HCT116 (cell line): ENCODE results near the gene PRSS22. TPM values are rescaled to one million over a fixed set of nuclear protein-coding genes. Genes with fewer than 3 reads are reported as not detected.

Experiments used
- ATAC-seq: fragments of 200-7000 bp; cut with Tn5 transposase; 2 replicates; pipeline ENCODE4 v1.9.1; 2020; ENCODE audit warnings: mild to moderate bottlenecking, moderate library complexity
- BruUV-seq: library from RNA; stranded (reverse); fragments of 400-500 nt; replicated peaks from 2 replicates; lab custom pipeline; 2021; lab: Mats Ljungman, UMichigan
- CTCF ChIA-PET: fragments of 300-600 bp; sonication (Branson Sonifier 250); formaldehyde crosslinking; loops from one replicate; lab custom pipeline; 2021; ENCODE audit warnings: antibody characterized with exemption; lab: Charles Lee
- POLR2A ChIA-PET: fragments of 300-600, 350-600 bp; sonication (Branson Sonifier 250); formaldehyde crosslinking; loops from one replicate; lab custom pipeline; 2021; ENCODE audit warnings: antibody characterized with exemption; lab: Charles Lee
- RAD21 ChIA-PET, 2 experiments: fragments of 300-600 bp; sonication (Branson Sonifier 250); formaldehyde crosslinking; loops; one replicate each; lab custom pipeline; 2023; ENCODE audit warnings: low total read pairs in 2 of 2; ENCODE audit not compliant: uncharacterized antibody in 2 of 2, unreplicated experiment in 2 of 2, low non-redundant PET in 1 of 2; lab: Charles Lee
- DNase-seq: peaks from one replicate; pipeline ENCODE4 v3.0.0-alpha.2; 2010; ENCODE audit warnings: low read depth, low spot score
- H2AFZ ChIP-seq: fragments of 200-600 bp; shearing (Covaris generic), sonication (generic); 2 replicates; pipeline ENCODE4 v1.6.1; 2017; ENCODE audit warnings: low read depth, mixed run types, mixed read lengths, antibody characterized with exemption, low read length; ENCODE audit not compliant: poor library complexity, severe bottlenecking
- H3K27ac ChIP-seq: 2 replicates; pipeline ENCODE4 v1.5.1; 2012; ENCODE audit warnings: low read depth, low read length
- H3K27me3 ChIP-seq: fragments of 200-600 bp; sonication (generic); 2 replicates; pipeline ENCODE4 v1.6.1; 2016; ENCODE audit warnings: mixed run types, low read length, mixed read lengths; ENCODE audit not compliant: insufficient read depth
- H3K36me3 ChIP-seq, 2 experiments: fragments of 200-500 bp in 1 of 2; fragments of 200-600 bp in 1 of 2; sonication (Bioruptor generic) in 1 of 2; sonication (generic) in 1 of 2; 2 replicates each; pipeline versions ENCODE4 v1.5.1 to v1.6.1; 2014 to 2016; ENCODE audit warnings: low read length in 2 of 2, inconsistent platforms in 1 of 2, mixed read lengths in 1 of 2, mixed run types in 1 of 2; ENCODE audit not compliant: insufficient read depth in 2 of 2, control insufficient read depth in 1 of 2
- H3K4me1 ChIP-seq, 2 experiments: fragments of 200-600 bp in 1 of 2; sonication (generic) in 1 of 2; 2 replicates each; pipeline versions ENCODE4 v1.5.1 to v1.6.1; 2012 to 2017; ENCODE audit warnings: low read length in 2 of 2, inconsistent platforms in 1 of 2, mild to moderate bottlenecking in 1 of 2, mixed read lengths in 1 of 2, mixed run types in 1 of 2, moderate library complexity in 1 of 2; ENCODE audit not compliant: insufficient read depth in 2 of 2, control insufficient read depth in 1 of 2
- H3K4me2 ChIP-seq: fragments of 200-600 bp; sonication (generic); 2 replicates; pipeline ENCODE4 v1.6.1; 2017; ENCODE audit warnings: mixed run types, low read length, mixed read lengths
- H3K4me3 ChIP-seq, 2 experiments: fragments of 200-600 bp in 1 of 2; sonication (generic) in 1 of 2; replicated peaks in 1 of 2; 2 replicates each; pipeline ENCODE4 v1.5.1; 2011 to 2016; ENCODE audit warnings: low read length in 2 of 2, control low read depth in 1 of 2, low read depth in 1 of 2, mild to moderate bottlenecking in 1 of 2, mixed read lengths in 1 of 2, mixed run types in 1 of 2
- H3K79me2 ChIP-seq: fragments of 200-600 bp; sonication (generic); 2 replicates; pipeline ENCODE4 v1.6.1; 2017; ENCODE audit warnings: mild to moderate bottlenecking, mixed run types, low read length, moderate library complexity, mixed read lengths; ENCODE audit not compliant: insufficient read depth
- H3K9ac ChIP-seq: fragments of 200-600 bp; sonication (generic); 2 replicates; pipeline ENCODE4 v1.6.1; 2016; ENCODE audit warnings: low read length, mixed read lengths
- H3K9me2 ChIP-seq: fragments of 200-600 bp; sonication (generic), shearing (Covaris generic); 2 replicates; pipeline ENCODE4 v1.6.1; 2017; ENCODE audit warnings: mixed run types, mild to moderate bottlenecking, moderate library complexity; ENCODE audit not compliant: insufficient read depth
- H3K9me3 ChIP-seq, 2 experiments: fragments of 200-500 bp in 1 of 2; fragments of 200-600 bp in 1 of 2; sonication (Bioruptor generic) in 1 of 2; sonication (generic) in 1 of 2; 2 replicates each; pipeline ENCODE4 v1.6.1; 2014 to 2017; ENCODE audit warnings: low read length in 2 of 2, mixed read lengths in 2 of 2, inconsistent platforms in 1 of 2, low read depth in 1 of 2, mild to moderate bottlenecking in 1 of 2, mixed run types in 1 of 2, moderate library complexity in 1 of 2; ENCODE audit not compliant: control insufficient read depth in 1 of 2, insufficient read depth in 1 of 2
- H4K20me1 ChIP-seq: fragments of 200-600 bp; sonication (generic), shearing (Covaris generic); 2 replicates; pipeline ENCODE4 v1.6.1; 2017; ENCODE audit warnings: mixed run types, mild to moderate bottlenecking, moderate library complexity; ENCODE audit not compliant: insufficient read depth
- CEBPB ChIP-seq: IDR thresholded peaks from 2 replicates; pipeline ENCODE4 v1.6.1; 2012; ENCODE audit warnings: low read depth
- EGR1 ChIP-seq: IDR thresholded peaks from 2 replicates; pipeline ENCODE4 v1.6.1; 2012; ENCODE audit warnings: low read depth
- ELF1 ChIP-seq: IDR thresholded peaks from 2 replicates; pipeline ENCODE4 v1.6.1; 2012; ENCODE audit warnings: low read depth, borderline replicate concordance
- EZH2 ChIP-seq: fragments of 200-600 bp; sonication (generic); IDR thresholded peaks from 2 replicates; pipeline ENCODE4 v1.6.1; 2017; ENCODE audit warnings: antibody characterized with exemption, mixed run types
- JUND ChIP-seq: IDR thresholded peaks from 2 replicates; pipeline ENCODE4 v1.6.1; 2012
- POLR2A ChIP-seq: IDR thresholded peaks from 2 replicates; pipeline ENCODE4 v1.7.0; 2011; ENCODE audit warnings: borderline replicate concordance; ENCODE audit not compliant: insufficient read depth, insufficient read length; ENCODE audit errors: extremely low read depth
- POLR2AphosphoS5 ChIP-seq: IDR thresholded peaks from 2 replicates; pipeline ENCODE4 v1.6.1; 2011; ENCODE audit warnings: mild to moderate bottlenecking, low read depth, low read length, moderate library complexity
- RAD21 ChIP-seq: IDR thresholded peaks from 2 replicates; pipeline ENCODE4 v1.6.1; 2012; ENCODE audit warnings: low read depth, mild to moderate bottlenecking
- SP1 ChIP-seq: IDR thresholded peaks from 2 replicates; pipeline ENCODE4 v1.6.1; 2012; ENCODE audit warnings: low read depth
- TCF7L2 ChIP-seq: IDR thresholded peaks from 2 replicates; pipeline ENCODE4 v1.7.0; 2011; ENCODE audit warnings: borderline replicate concordance, inconsistent platforms; ENCODE audit not compliant: insufficient read depth, insufficient read length; ENCODE audit errors: extremely low read depth
- ZFX ChIP-seq: fragments of 450-650 bp; IDR thresholded peaks from 2 replicates; pipeline ENCODE4 v1.6.1; 2017
- ZNF274 ChIP-seq: fragments of 200-500 bp; sonication (Bioruptor generic); IDR thresholded peaks from 2 replicates; pipeline ENCODE4 v1.6.1; 2014; ENCODE audit warnings: mild to moderate bottlenecking, low read depth, low read length, inconsistent platforms
- intact Hi-C: fragments of 100-400 bp; cut with micrococcal nuclease; formaldehyde crosslinking; loops from 2 replicates; pipeline ENCODE4 v1.10.0; 2022
- total RNA-seq: library from RNA; stranded (reverse); gene quantifications from one replicate; pipeline ENCODE4 v1.2.1, GENCODE V29; 2021; ENCODE audit not compliant: unreplicated experiment
- TF ChIP-seq, protein P1 (sequence below): IDR thresholded peaks from 2 replicates; pipeline ENCODE4 v1.6.1; 2012
- TF ChIP-seq, protein P2 (sequence below): IDR thresholded peaks from 2 replicates; pipeline ENCODE4 v1.6.1; 2012; ENCODE audit warnings: low read depth
- TF ChIP-seq, protein P3 (sequence below): IDR thresholded peaks from 2 replicates; pipeline ENCODE4 v1.6.1; 2011; ENCODE audit warnings: mild to moderate bottlenecking, low read length, moderate library complexity; ENCODE audit not compliant: insufficient replicate concordance; ENCODE audit errors: extremely low read depth

Gene PRSS22
- total RNA-seq, 1 experiment from 2014 or later: 20.2 TPM

DNA sequence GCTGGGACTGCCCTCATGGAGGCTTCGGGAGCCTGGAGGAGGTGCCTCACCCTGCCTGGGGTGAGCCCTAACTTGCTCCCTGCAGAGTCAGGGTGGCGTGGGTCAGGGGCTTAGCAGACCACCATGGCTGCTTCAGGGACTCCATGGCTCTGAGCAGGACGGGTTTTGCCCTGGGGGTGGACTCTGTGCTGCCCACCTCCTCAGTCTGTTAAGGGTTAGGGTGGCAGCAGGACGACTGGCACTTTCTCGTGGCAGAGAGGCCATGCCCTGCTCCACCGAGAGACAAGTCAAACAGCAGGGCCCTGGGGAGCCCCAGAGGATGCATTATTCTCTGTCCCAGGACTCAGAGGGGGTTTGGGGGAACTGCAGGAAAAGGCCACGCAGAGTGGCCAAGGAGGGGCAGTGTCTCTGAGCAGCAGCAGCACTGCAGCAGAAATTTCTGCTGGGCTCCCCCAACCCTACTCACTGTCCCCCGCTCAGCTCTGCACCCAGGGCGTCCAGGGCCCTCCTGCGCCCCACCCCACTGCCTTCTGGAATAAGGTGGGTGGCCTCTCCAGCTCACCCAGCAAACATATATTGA lies 1.8 kb upstream of the PRSS22 start:
- ChIA-PET RAD21 (no interaction called here), POLR2A (no interaction called here), CTCF (interaction anchor here (1.3 kb wide), 1 partner anchor 67 kb away, joined by 3 read pairs; no protein-coding TSS in a partner anchor)
- Histone ChIP-seq H3K9ac (no peak overlapping the region), H3K79me2 (no peaks in the 10 kb centered on the region; the same call in 1 of the 2 replicates), H3K27me3 (no peaks in the 10 kb centered on the region), H3K36me3 (no peaks in the 10 kb centered on the region; a peak in 1 of 4 replicates), H3K4me3 (no peak overlapping the region), H3K4me2 (peak overlapping the region; percentile 32; the same call in 1 of the 2 replicates), H3K4me1 (peaks cover 18 to 52% of the 10 kb centered on the region in 2 experiments), H4K20me1 (no peaks in the 10 kb centered on the region), H2AFZ (no peak overlapping the region), H3K27ac (no peak overlapping the region), H3K9me3 (no peaks in the 10 kb centered on the region), H3K9me2 (no peaks in the 10 kb centered on the region)
- TF ChIP-seq EZH2 (no peak), POLR2AphosphoS5 (no peak), CEBPB (no peak), ZNF274 (no peak), EGR1 (no peak), POLR2A (no peak), ELF1 (no peak), JUND (no peak), RAD21 (no peak), ZFX (no peak), TCF7L2 (no peak), SP1 (no peak)
- TF ChIP-seq, protein P1, sequence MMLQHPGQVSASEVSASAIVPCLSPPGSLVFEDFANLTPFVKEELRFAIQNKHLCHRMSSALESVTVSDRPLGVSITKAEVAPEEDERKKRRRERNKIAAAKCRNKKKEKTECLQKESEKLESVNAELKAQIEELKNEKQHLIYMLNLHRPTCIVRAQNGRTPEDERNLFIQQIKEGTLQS: no peak
- TF ChIP-seq, protein P2, sequence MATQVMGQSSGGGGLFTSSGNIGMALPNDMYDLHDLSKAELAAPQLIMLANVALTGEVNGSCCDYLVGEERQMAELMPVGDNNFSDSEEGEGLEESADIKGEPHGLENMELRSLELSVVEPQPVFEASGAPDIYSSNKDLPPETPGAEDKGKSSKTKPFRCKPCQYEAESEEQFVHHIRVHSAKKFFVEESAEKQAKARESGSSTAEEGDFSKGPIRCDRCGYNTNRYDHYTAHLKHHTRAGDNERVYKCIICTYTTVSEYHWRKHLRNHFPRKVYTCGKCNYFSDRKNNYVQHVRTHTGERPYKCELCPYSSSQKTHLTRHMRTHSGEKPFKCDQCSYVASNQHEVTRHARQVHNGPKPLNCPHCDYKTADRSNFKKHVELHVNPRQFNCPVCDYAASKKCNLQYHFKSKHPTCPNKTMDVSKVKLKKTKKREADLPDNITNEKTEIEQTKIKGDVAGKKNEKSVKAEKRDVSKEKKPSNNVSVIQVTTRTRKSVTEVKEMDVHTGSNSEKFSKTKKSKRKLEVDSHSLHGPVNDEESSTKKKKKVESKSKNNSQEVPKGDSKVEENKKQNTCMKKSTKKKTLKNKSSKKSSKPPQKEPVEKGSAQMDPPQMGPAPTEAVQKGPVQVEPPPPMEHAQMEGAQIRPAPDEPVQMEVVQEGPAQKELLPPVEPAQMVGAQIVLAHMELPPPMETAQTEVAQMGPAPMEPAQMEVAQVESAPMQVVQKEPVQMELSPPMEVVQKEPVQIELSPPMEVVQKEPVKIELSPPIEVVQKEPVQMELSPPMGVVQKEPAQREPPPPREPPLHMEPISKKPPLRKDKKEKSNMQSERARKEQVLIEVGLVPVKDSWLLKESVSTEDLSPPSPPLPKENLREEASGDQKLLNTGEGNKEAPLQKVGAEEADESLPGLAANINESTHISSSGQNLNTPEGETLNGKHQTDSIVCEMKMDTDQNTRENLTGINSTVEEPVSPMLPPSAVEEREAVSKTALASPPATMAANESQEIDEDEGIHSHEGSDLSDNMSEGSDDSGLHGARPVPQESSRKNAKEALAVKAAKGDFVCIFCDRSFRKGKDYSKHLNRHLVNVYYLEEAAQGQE: no peak
- TF ChIP-seq, protein P3, sequence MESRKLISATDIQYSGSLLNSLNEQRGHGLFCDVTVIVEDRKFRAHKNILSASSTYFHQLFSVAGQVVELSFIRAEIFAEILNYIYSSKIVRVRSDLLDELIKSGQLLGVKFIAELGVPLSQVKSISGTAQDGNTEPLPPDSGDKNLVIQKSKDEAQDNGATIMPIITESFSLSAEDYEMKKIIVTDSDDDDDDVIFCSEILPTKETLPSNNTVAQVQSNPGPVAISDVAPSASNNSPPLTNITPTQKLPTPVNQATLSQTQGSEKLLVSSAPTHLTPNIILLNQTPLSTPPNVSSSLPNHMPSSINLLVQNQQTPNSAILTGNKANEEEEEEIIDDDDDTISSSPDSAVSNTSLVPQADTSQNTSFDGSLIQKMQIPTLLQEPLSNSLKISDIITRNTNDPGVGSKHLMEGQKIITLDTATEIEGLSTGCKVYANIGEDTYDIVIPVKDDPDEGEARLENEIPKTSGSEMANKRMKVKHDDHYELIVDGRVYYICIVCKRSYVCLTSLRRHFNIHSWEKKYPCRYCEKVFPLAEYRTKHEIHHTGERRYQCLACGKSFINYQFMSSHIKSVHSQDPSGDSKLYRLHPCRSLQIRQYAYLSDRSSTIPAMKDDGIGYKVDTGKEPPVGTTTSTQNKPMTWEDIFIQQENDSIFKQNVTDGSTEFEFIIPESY: no peak
- ATAC-seq: no peak
- no TSS peak for BruUV-seq
- intact Hi-C loops: no loop called here
- no peak for DNase-seq
